NCI-H146 (cell line): ENCODE data around the gene ZBED6.

Source experiments
- DNase-seq: peaks from one replicate; lab custom pipeline; 2025; lab: John Stamatoyannopoulos, UW

The ZBED6 gene

DNA sequence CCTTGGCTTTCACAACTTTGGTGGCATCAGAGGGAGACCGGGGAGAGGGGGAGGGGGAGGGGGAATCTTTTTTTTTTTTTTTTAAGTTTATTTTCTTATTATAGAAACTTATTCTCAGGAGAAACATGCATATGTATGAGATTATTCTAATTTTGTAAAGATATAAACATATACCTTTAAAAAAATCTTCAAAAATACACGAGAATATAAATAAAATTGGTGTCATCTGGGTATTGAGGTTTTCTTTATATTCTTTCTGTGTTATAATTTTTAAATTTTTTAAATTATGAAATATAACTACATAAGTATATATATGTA lies 47.1 kb downstream of the ZBED6 start:
- DNase-seq = no peak

GRCh38 chr1:203843435-203843834 lies 48.0 kb downstream of the ZBED6 start:
- DNase-seq = no peak
